ENCODE measurements around the gene PRR29.

PRR29 gene
- total RNA-seq = 0 to 2.3 (median 0.04) reads per million in 17 experiments

DNA sequence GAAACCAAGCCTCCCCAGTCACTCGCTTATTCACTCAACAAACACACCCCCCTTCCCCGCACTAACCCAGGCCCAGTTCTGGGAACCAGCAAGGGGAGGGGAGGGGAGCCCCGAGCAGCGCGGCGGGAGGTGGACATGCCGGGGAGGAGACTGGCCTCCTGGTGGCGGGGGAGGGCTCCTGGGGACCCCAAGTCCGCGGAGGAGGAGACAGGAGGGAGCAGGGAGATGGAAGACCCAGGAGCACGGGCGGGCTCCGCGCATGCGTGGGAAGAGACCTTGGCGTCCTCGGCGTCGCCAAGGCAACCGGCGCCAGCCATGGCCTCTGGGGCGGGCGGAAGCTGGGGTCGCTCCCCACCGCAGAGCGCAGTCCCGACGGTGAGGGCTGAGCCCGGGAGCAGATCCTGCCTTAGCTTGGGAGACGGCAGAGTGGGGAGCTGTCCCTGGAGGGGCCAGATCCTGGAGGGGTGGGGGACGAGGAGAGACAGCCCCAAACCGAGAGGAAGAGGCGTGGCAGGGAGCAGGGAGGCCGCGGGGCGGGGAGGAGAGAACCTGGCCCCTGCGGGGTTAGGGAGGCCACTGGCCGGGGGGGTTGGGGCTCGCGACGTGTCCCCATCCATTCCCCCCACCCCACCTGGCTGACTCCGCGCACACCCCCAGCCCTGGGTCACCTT is at the start of gene PRR29:
PRR29 (plus strand) TSS at position 302 of the 671 bp plus-strand sequence; CDS start at position 316, 14 bp downstream.
- peak; percentile 63 to 85 (median 76) for DNase-seq

GRCh38 chr17:63948521-63948920 is 49.6 kb upstream of the PRR29 start:
- DNase-seq = no peak

GRCh38 chr17:63949576-63950250 is 48.4 kb upstream of the PRR29 start:
- no peak for DNase-seq

GRCh38 chr17:63950940-63951907 is 46.9 kb upstream of the PRR29 start:
- no peak for DNase-seq

GRCh38 chr17:63954402-63955063 is 43.6 kb upstream of the PRR29 start:
- no peak for DNase-seq

DNA sequence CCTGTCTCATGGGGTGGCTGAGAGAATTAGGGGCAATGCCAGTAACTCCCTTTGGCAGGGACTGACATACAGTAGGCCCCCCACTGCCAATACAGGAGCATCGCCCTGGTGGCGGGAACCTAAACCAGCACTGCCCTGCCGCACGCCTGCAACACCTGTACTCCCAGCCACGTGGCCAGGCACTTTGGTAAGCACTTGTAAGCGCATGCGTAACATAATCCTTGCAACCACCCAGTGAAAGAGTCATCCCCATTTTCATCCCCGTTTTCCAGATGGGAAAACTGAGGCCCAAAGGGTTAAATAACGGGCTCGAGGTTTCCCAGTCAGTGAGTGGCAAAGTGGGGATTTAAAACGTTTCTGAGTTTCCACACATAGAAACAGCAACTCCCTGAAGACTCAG is 42.9 kb upstream of the PRR29 start:
- DNase-seq = no peak

DNA sequence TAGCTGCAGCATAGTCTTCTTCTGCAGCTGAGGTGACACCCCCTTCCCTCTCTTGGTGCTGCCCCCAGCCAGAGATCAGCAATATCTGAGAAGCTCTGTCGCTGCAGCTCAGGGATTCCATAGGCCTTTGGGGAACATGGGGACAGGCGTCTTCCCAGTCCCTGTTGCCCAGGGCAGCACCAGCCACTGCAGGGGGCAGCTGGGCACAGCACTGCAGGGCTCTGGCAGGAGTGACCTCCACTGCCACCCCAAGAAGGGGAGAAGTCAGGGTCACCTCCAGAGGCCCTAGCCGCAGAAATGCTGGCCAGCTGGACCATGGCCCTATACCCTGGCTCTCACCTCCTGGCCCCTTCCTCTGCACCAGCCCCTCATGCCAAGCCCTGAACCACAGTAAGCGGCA is 42.4 kb upstream of the PRR29 start:
- DNase-seq = no peak

DNA sequence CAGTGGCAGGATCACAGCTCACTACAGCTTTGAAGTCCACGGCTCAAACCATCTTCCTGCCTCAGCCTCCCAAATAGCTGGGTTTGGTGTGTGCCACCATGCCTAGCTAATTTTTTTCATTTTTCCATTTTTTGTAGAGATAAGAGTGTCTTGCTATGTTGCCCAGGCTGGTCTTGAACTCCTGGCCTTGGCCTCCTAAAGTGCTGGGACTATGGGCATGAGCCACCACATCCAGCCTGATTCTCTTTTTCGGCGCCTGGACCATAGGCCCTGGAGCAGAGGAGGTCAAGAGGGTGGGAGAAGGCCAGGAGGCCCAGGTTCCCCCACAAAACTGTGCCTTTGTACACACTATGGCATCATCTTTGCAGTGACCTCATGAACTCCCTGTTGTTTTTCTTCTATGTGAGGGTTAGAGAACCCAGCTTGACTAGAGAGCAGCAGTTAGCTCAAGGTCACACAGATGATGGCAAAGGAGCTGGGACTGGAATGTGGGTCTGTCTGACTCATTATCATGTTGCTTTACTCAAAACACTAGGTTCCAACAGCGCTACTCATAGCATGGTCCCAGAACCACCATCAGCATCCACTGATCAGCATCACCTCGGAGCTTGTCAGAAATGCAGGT is 41.7 kb upstream of the PRR29 start:
- no peak for DNase-seq

DNA sequence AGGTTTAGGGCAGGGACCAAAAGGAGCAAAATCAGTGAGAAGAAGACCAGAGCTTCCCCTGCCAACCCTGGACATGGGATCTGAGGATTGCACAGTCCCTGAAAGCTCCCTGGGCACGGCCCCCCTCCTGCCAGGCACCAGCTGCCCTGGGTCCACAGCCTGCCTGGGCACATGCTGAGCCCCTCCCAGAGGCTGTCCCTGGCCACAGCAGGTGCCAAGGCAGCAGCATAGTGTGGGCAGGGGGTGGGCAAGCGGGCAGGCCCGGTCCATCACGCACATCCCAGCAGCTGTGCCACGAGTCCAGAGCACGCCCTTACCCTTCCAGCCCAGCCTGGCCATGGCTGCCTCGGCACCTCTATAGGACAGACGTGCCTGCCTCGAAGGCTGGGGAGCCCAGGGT is 38.1 kb upstream of the PRR29 start:
- no peak for DNase-seq

DNA sequence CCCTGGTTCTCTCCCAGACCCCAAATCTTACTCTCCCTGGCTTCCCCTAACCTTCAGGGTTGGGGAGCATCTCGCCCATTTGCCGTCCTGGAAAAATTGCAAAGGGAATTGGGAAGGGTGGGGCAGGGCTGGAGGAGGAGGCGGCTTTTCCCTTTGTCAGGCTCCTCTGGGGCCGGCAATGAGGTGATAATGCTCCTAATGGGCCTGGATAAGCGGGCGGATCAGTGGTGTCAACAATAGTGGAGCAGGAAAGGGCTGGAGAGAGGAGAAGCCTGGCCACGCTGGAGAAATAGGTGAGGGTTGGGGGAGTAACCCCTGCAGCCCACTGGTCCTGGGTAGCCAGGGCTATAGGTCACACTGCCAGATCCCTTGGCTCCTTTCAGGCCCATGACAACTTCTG is 37.7 kb upstream of the PRR29 start:
- DNase-seq = no peak

DNA sequence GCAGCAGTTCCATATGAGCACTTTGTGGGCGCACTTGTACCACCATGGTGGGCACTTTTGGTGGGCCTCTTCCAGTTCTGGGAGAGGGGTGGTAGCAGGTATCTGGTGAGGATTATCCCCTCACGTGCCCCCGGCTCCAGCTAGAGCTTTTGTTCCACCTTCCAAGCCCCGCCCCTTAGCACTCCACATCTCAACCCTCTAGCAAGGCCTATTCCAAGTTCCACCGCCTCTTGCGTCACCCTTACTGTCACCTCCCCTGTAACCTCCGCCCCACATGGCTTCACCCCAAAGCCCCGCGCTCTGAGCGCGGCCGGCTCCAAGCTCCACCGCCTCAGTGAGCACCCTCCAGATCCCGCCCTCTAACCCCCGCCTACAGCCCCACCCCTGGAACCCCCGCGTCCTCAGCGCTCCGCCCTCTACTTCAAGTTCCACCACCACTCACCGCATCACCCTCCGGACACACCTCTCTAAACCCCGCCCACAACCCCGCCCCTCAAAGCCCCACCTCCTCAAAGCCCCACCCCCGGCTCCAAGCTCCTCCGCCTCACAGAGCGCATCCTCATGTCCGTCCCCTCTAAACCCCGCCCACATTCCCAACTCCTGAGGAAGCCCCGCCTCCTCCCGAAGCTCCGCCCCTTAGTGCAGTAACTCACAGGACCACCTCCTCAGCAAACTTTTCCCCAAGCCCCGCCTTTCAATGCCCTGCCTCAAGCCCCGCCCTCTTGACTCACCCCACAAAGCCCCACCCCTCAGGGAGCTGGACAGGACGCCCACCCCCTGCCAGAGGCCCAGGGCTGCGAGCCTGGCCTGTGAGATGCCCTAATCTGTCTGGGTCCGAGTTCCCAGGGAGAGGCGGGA is 36.6 kb upstream of the PRR29 start:
- DNase-seq = peak; percentile 31 to 63 (median 54)

- no peak for DNase-seq
Measured at GRCh38 chr17:63962298-63962744, 35.8 kb upstream of the PRR29 start.

DNA sequence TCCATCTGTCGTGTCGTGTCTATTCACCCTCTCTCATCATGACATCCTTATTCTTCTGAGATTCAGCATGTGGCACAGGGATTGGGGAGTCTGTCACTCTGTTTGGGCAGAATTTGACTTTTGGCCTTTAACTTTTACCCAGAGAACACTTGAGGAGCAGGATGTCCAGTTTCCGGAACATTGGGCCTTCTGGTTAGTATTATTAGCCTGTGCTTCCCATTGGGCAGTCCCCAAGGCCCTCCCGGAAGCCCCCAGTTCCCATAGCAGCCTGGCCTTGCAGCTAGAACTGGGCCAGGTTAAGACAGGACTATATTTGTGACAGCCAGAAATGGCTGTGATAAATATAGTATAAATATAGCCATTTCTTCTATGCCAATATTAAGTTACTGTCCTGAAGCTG is 35.0 kb upstream of the PRR29 start:
- DNase-seq = no peak

- DNase-seq = no peak
Measured at GRCh38 chr17:63966646-63967264, 31.4 kb upstream of the PRR29 start.

DNA sequence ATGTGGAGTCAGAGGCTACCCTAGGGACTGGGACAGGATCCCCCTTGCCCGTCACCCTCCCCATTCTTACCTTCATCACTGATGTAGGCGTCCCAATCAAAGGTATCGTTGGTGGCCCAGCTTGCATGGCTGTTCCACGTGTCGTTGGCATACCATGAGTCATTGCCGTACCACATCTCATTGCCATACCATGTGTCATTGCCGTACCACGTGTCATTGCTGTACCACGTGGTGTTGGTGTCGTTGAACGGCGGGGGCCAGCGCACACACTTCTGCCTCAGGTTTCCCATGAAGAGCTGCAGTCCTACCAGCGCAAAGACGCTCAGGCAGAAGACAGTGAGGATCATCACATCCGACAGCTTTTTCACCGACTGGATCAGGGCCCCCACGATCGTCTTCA is 30.2 kb upstream of the PRR29 start:
- DNase-seq = no peak

GRCh38 chr17:63969278-63969677 is 28.9 kb upstream of the PRR29 start:
- no peak for DNase-seq

DNA sequence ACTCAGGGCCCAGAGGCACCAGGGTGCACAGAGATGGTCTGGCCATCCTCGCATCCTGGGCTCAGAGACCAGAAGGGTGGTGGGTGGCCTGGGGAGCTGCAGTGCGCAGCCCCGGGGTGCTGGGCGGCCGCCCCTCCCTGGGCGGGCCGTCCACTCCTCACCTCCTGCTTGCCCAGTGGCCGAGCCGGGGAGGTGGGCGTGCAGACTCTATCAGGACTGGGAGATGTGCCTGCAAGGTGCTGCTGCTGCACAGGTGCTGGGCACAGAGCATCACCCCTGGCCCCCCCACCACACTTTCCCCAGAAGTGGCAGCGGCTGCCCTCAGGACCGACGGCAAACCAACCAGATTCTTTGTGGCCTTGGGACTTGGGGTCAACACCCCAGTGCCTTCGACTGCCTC is 25.4 kb upstream of the PRR29 start, which contains the start of gene SCN4A:
SCN4A (minus strand) TSS at position 123 of the 400 bp plus-strand sequence; CDS start at position 46, 77 bp downstream.
- DNase-seq = no peak

DNA sequence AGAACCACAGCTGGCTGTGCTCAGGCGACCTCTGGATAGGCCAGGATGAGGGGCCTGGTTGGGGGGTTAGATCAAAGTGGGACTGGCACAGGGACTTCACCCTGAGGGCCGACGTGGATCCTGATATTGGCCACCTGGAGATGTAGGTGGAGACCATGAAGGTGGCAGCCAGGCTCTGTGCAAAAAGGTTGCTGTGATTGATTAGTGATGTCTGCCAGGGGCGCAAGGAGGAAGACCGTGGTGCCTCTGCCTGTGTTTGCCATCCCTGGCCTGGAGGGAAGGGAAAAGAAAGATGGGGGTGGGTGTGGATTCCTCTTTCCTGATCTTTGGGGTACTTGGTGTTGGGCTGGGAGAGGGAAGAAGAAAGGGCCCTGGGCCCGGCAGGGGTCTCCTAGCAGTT is 24.9 kb upstream of the PRR29 start:
- no peak for DNase-seq

DNA sequence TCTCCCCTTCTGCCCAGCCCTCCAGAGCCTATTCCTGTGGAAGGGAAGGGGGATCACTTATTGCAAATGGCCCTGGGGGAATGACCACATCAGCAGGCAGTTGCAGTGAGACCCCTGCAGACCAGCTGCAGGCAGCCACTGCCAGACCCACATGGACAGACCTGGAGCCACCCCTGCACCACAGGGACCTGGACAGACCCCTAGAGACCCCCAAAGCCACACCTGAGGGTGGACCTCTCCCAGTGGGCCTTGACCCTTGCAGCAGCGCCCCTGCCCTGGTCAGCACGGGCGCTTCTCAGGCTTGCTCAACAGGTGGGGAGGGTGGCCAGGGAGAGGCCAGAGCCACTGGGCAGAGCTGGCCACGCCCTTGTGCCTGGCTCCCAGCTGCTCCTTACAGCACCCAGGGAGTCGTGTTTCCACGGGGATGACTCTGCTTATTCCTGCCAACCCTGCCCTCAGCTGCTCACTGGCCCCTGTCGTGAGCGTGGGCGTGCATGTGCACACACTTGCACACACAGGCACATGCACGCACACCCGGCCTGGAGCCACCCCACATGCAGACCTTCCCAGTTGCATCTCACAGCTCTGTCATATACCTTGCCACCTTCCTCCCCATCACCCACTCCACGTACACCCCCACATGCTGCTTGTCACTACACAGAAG is 24.1 kb upstream of the PRR29 start:
- no peak for DNase-seq

All from suppressor macrophage (primary cell).